Motor neuron (in vitro differentiated cells): ENCODE results near the gene SBNO1. TPM values are rescaled to one million over a fixed set of nuclear protein-coding genes. Genes with fewer than 3 reads are reported as not detected.

Source experiments
- ATAC-seq, 8 experiments: fragments of 200-7000 bp; cut with Tn5 transposase; replicated peaks in 6 of 8; 2 replicates each; pipeline ENCODE4 v1.8.0; 2021; ENCODE audit warnings: mild to moderate bottlenecking in 8 of 8, moderate library complexity in 8 of 8
- H3K27ac ChIP-seq, 2 donors: fragments of 250-450 bp; sonication (Bioruptor Pico); 2 replicates each; pipeline ENCODE4 v1.9.0; 2021; ENCODE audit warnings: antibody characterized with exemption in 2 of 2, mild to moderate bottlenecking in 2 of 2, moderate library complexity in 1 of 2
- H3K4me1 ChIP-seq, 2 donors: fragments of 250-450 bp; sonication (Bioruptor Pico); replicated peaks in 1 of 2; 2 replicates each; pipeline ENCODE4 v1.6.1; 2021; ENCODE audit warnings: antibody characterized with exemption in 2 of 2, mild to moderate bottlenecking in 2 of 2, moderate library complexity in 1 of 2
- H3K4me3 ChIP-seq, 5 donors: fragments of 250-450 bp; sonication (Bioruptor Pico); 2 replicates each; pipeline ENCODE4 v1.9.0; 2021; ENCODE audit warnings: antibody characterized with exemption in 5 of 5, mild to moderate bottlenecking in 5 of 5, moderate library complexity in 4 of 5
- WGBS, 10 experiments: fragments of 450-650 bp; shearing (Covaris generic); methylation state at CpG; one replicate each; pipeline ENCODE4 v1.0.0; 2022; 5-methylcytosine and 5-hydroxymethylcytosine counted together
- in situ Hi-C, 9 experiments: fragments of 400-800 bp; cut with MboI; loops; one replicate each; pipeline ENCODE4 v1.15.0; 2021; ENCODE audit warnings: low sequenced_read_pairs in 9 of 9, low pct_unique_long_range_greater_than_20kb in 2 of 9; ENCODE audit not compliant: unreplicated experiment in 9 of 9
- total RNA-seq, 8 experiments: library from RNA; unstranded; fragments of 300-600 nt; gene quantifications; 2 replicates each; pipeline versions ENCODE4 v1.2.3 to v1.2.4, GENCODE V29; 2022

SBNO1 gene
- total RNA-seq, 8 experiments from 2014 or later: 24.8 to 45.4 (median 31.3) TPM

GRCh38 chr12:123305136-123305535 lies 59.5 kb downstream of the SBNO1 start:
- 83 to 100% (median 95%) methylated on average over 2 to 3 of the region's 3 CpGs; no CpG with 5 or more reads in 3 of the 10 experiments for WGBS, 10 experiments
- no peak for ATAC-seq
- H3K4me1 ChIP-seq: no peaks in the 10 kb centered on the region
- H3K4me3 ChIP-seq: no peak overlapping the region
- in situ Hi-C loops: no loop called here
- no peak overlapping the region for H3K27ac ChIP-seq

DNA sequence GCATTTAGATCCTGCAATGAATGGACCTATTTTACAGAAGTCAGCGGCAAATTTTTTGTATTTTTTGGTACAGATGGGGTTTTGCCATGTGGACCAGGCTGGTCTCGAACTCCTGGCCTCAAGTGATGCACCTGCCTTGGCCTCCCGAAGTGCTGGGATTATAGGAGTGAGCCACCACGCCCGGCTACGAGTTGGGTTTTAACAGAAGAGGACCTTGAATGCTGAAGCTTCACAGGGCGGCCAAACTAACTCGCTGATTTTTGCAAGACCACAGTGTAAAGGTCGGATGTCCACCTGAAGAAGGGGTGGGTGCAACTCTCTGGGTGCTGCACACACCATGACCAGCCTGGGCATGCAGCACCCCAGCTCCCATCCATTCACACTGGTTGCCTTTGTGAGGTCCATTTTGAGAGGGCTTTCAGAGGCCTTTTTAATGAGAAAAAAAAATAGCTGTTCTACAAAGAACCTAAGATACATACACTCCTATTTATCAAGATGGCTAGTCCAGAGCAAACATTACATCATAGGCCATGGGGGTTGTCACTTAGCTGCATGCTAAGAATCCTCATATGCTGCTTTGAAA lies 71.4 kb downstream of the SBNO1 start:
- Histone ChIP-seq H3K4me3 (no peak overlapping the region), H3K4me1 (no peaks in the 10 kb centered on the region), H3K27ac (no peak overlapping the region)
- WGBS, 10 experiments: 80 to 100% (median 95%) methylated on average over 1 to 6 of the region's 9 CpGs; no CpG with 5 or more reads in 2 of the 10 experiments
- peak in 1 of 8 experiments; percentile 72 for ATAC-seq
- in situ Hi-C loops: no loop called here

DNA sequence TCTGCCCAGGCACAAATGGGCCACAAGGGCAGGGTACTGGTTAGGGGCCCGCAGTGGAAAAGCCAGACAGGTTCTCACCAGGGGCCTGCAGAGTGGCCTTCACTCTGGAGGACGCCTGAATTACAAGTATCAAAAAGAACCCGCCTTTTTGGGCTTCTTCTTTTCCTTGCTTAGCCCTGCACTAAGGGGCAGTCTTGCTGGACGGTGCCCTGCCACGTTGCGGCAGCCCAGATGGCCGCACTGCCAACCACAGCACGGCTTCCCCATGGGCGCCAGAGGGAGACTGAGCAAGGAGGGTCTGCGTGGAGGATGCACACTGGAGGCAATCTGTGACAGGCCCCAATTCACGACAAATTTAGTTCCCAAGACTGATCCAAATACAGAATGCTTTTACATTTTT lies 74.7 kb downstream of the SBNO1 start:
- no peak overlapping the region for H3K27ac ChIP-seq
- WGBS, 10 experiments: 87 to 100% (median 96%) methylated on average over 1 to 8 of the region's 11 CpGs; no CpG with 5 or more reads in 3 of the 10 experiments

GRCh38 chr12:123288751-123289346 lies 75.8 kb downstream of the SBNO1 start:
- 83 to 100% (median 96%) methylated on average over 4 to 19 of the region's 20 CpGs for WGBS, 10 experiments
- Histone ChIP-seq H3K4me1 (peaks cover 0 to 3% of the 10 kb centered on the region in 2 donors), H3K4me3 (no peak overlapping the region), H3K27ac (no peak overlapping the region)
- in situ Hi-C loops: no loop called here
- no peak for ATAC-seq

More for the DNA sequence above, 74.7 kb downstream of the SBNO1 start:
- Histone ChIP-seq H3K4me3 (no peak overlapping the region), H3K4me1 (peaks cover 0 to 3% of the 10 kb centered on the region in 2 donors)
- in situ Hi-C loops: no loop called here
- ATAC-seq: no peak

DNA sequence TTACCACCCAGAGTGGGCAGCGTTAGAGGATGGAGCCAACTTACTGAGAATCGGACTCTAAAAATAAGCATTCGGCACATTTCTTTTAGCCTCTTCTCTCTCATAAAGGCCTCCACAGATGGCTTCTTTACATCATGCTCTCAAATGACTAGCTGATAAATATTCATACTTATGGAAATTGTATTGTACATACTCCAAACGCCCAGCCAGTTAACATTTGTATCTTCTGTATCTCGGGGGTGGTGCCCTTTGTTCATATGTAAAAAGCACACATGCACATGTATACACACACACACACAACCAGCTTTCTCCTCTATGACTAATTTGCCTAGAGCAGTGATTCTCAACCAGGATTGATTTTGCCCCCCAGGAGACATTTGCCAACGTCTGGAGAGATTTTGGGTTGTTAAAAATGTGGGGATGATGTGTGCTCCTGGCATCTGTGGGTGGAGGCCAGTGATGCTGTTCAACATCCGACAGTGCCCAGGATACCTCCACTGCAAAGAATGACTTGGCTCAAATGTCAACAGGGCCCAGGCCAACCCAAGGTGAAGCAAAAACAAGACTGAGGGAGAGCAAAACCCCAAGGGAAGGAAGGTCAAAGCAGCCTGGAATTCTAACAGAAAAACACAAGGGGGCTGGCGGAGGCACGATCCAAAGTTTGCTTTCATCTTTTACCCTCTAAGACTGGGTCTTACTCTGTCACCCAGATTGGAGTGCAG lies 77.8 kb downstream of the SBNO1 start:
- peak overlapping the region in 1 of 2 donors; percentile 54 for H3K27ac ChIP-seq

GRCh38 chr12:123284669-123285068 lies 80.0 kb downstream of the SBNO1 start:
- 98 to 100% (median 100%) methylated on average over 2 to 4 of the region's 4 CpGs; no CpG with 5 or more reads in 6 of the 10 experiments for WGBS, 10 experiments
- Histone ChIP-seq H3K27ac (no peak overlapping the region), H3K4me1 (peaks cover 0 to 3% of the 10 kb centered on the region in 2 donors), H3K4me3 (no peak overlapping the region)
- in situ Hi-C loops: no loop called here
- ATAC-seq: no peak

More for the DNA sequence above, 77.8 kb downstream of the SBNO1 start:
- H3K4me3 ChIP-seq: no peak overlapping the region
- 0 to 67% (median 31%) methylated on average over 1 to 7 of the region's 9 CpGs; no CpG with 5 or more reads in 2 of the 10 experiments for WGBS, 10 experiments
- peak in 7 of 8 experiments; percentile 39 to 98 (median 86) for ATAC-seq
- in situ Hi-C loops: no loop called here
- H3K4me1 ChIP-seq: peaks cover 0 to 3% of the 10 kb centered on the region in 2 donors

- 91 to 100% (median 98%) methylated on average over 1 to 6 of the region's 8 CpGs; no CpG with 5 or more reads in 1 of the 10 experiments for WGBS, 10 experiments
- in situ Hi-C loops: no loop called here
- no peak for ATAC-seq
- peaks cover 0 to 3% of the 10 kb centered on the region in 2 donors for H3K4me1 ChIP-seq
- H3K27ac ChIP-seq: no peak overlapping the region
- H3K4me3 ChIP-seq: no peak overlapping the region
Observed at GRCh38 chr12:123283461-123283860, 81.2 kb downstream of the SBNO1 start.

DNA sequence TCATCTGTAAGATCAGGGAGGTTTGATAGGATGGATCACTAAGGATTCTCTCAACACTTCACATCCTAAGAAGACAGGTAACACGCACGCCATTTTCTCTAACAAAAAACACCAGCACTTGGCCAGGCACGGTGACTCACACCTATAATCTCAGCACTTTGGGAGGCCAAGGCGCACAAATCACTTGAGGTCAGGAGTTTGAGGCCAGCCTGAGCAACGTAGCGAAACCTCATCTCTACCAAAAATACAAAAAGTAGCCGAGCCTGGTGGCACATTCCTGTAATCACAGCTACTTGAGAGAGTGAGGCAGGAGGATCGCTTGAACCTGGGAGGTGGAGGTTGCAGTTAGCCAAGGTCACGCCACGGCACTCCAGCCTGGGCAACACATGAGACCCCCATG lies 82.5 kb downstream of the SBNO1 start:
- no peak for ATAC-seq
- no peak overlapping the region for H3K27ac ChIP-seq
- peaks cover 0 to 3% of the 10 kb centered on the region in 2 donors for H3K4me1 ChIP-seq
- 67 to 100% (median 87%) methylated on average over 1 to 6 of the region's 10 CpGs; no CpG with 5 or more reads in 2 of the 10 experiments for WGBS, 10 experiments
- in situ Hi-C loops: no loop called here
- H3K4me3 ChIP-seq: no peak overlapping the region

DNA sequence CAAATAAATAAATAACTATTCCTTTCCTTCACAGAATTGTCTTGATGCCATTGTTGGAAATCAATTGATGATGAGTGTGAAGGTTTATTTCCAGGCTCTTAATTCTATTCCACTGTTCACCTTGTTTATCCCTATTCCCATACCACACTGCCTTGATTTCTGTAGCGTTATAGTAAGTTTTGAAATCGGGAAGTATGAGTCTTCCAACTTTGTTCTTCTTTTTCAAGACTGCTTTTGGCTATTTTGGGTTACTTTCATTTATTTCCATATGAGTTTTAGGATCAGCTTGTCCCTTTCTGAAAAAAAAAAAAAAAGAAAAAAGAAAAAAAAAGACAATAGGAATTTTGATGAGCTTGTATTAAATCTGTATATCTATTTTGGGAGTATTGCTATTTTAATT lies 83.7 kb downstream of the SBNO1 start:
- no peak for ATAC-seq
- no peaks in the 10 kb centered on the region for H3K4me1 ChIP-seq
- 70 to 100% (median 100%) methylated on average over 1 to 2 of the region's 2 CpGs; no CpG with 5 or more reads in 1 of the 10 experiments for WGBS, 10 experiments
- in situ Hi-C loops: no loop called here
- no peak overlapping the region for H3K4me3 ChIP-seq
- no peak overlapping the region for H3K27ac ChIP-seq

- WGBS, 10 experiments: 64 to 100% (median 86%) methylated on average over 1 to 2 of the region's 2 CpGs; no CpG with 5 or more reads in 1 of the 10 experiments
- ATAC-seq: no peak
- Histone ChIP-seq H3K27ac (no peak overlapping the region), H3K4me1 (peaks cover 2 to 3% of the 10 kb centered on the region in 2 donors), H3K4me3 (no peak overlapping the region)
- in situ Hi-C loops: no loop called here
Observed at GRCh38 chr12:123278101-123278627, 86.5 kb downstream of the SBNO1 start.

DNA sequence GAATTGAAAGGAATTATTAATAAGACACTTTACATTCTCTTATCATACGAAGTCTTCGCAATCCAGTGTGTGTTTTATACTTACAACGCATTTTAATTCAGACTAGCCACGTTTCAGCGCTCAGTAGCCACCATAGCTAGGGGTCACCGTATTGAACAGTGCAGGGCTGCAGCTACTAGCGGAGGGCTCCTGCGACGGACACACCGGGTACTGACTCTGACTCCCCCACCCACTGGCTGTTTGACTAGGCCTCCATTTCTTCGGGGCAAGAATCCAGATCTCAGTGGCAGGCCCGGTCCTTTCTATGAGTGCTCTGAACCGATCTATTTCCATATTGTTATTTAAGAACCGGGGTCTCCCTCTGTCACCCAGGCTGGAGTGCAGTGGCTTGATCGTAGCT lies 91.5 kb downstream of the SBNO1 start:
- Histone ChIP-seq H3K27ac (no peak overlapping the region), H3K4me3 (no peak overlapping the region), H3K4me1 (peaks cover 19 to 23% of the 10 kb centered on the region in 2 donors)
- in situ Hi-C loops: no loop called here
- no peak for ATAC-seq
- WGBS, 10 experiments: 68 to 100% (median 85%) methylated on average over 2 to 14 of the region's 15 CpGs

GRCh38 chr12:123271001-123271668 lies 93.5 kb downstream of the SBNO1 start:
- H3K4me1 ChIP-seq: peaks cover 23 to 24% of the 10 kb centered on the region in 2 donors
- peak overlapping the region; percentile 82 to 98 (median 97) for H3K4me3 ChIP-seq
- peak; percentile 21 to 71 (median 34) for ATAC-seq
- in situ Hi-C loops: no loop called here
- no CpG with 5 or more reads among the region's 108 CpGs for WGBS, 10 experiments
- H3K27ac ChIP-seq: peak overlapping the region; percentile 91 to 92
